T-helper 1 cell treated with Interleukin-12 subunit alpha and Interleukin-12 subunit beta and Interleukin-4 antibody, amounts not matched to agents 30 μg/mL and 1 μg/mL, for 36 hours (primary cell): ENCODE measurements around the gene GRIFIN.

Experiments
- H3K27ac Mint-ChIP-seq: one replicate; pipeline ENCODE4 v1.8.0; 2021; ENCODE audit warnings: mild to moderate bottlenecking, mixed read lengths
- H3K27me3 Mint-ChIP-seq: one replicate; pipeline ENCODE4 v1.8.0; 2021; ENCODE audit warnings: low read depth, mixed read lengths
- H3K36me3 Mint-ChIP-seq: one replicate; pipeline ENCODE4 v1.8.0; 2021; ENCODE audit warnings: low read depth, mixed read lengths
- H3K4me1 Mint-ChIP-seq: one replicate; pipeline ENCODE4 v1.8.0; 2021; ENCODE audit warnings: low read depth, mixed read lengths
- H3K4me3 Mint-ChIP-seq: one replicate; pipeline ENCODE4 v1.8.0; 2021; ENCODE audit warnings: mild to moderate bottlenecking, moderate library complexity, mixed read lengths
- H3K9me3 Mint-ChIP-seq: one replicate; pipeline ENCODE4 v1.8.0; 2021; ENCODE audit warnings: mixed read lengths

The GRIFIN gene

GRCh38 chr7:2517026-2517425, 40.8 kb upstream of the GRIFIN start:
- Mint-ChIP-seq H3K27ac (no peak overlapping the region), H3K4me1 (peaks cover 27% of the 10 kb centered on the region), H3K9me3 (no peaks in the 10 kb centered on the region), H3K27me3 (peaks cover 6% of the 10 kb centered on the region), H3K36me3 (peaks cover 10% of the 10 kb centered on the region), H3K4me3 (no peak overlapping the region)

GRCh38 chr7:2516194-2516555, 40.0 kb upstream of the GRIFIN start:
- Mint-ChIP-seq H3K27me3 (peaks cover 6% of the 10 kb centered on the region), H3K9me3 (no peaks in the 10 kb centered on the region), H3K36me3 (peaks cover 4% of the 10 kb centered on the region), H3K4me3 (no peak overlapping the region), H3K27ac (no peak overlapping the region), H3K4me1 (peaks cover 26% of the 10 kb centered on the region)

GRCh38 chr7:2515424-2516193, 39.4 kb upstream of the GRIFIN start:
- H3K27me3 Mint-ChIP-seq = peaks cover 6% of the 10 kb centered on the region
- H3K9me3 Mint-ChIP-seq = no peaks in the 10 kb centered on the region
- no peak overlapping the region for H3K4me3 Mint-ChIP-seq
- H3K27ac Mint-ChIP-seq = no peak overlapping the region
- peaks cover under 1% of the 10 kb centered on the region for H3K36me3 Mint-ChIP-seq
- H3K4me1 Mint-ChIP-seq = peaks cover 24% of the 10 kb centered on the region

- Mint-ChIP-seq H3K27me3 (peaks cover 6% of the 10 kb centered on the region), H3K9me3 (no peaks in the 10 kb centered on the region), H3K27ac (no peak overlapping the region), H3K4me1 (peaks cover 24% of the 10 kb centered on the region), H3K36me3 (no peaks in the 10 kb centered on the region), H3K4me3 (no peak overlapping the region)
Measured at GRCh38 chr7:2514473-2515423, 38.5 kb upstream of the GRIFIN start.

GRCh38 chr7:2513702-2514101, 37.5 kb upstream of the GRIFIN start:
- Mint-ChIP-seq H3K4me1 (peaks cover 27% of the 10 kb centered on the region), H3K9me3 (no peaks in the 10 kb centered on the region), H3K4me3 (no peak overlapping the region), H3K27me3 (peaks cover 6% of the 10 kb centered on the region), H3K36me3 (no peaks in the 10 kb centered on the region), H3K27ac (no peak overlapping the region)

- H3K4me3 Mint-ChIP-seq = no peak overlapping the region
- H3K27ac Mint-ChIP-seq = peak overlapping the region; percentile 80
- H3K4me1 Mint-ChIP-seq = peaks cover 32% of the 10 kb centered on the region
- H3K36me3 Mint-ChIP-seq = no peaks in the 10 kb centered on the region
- H3K27me3 Mint-ChIP-seq = peaks cover 3% of the 10 kb centered on the region
- no peaks in the 10 kb centered on the region for H3K9me3 Mint-ChIP-seq
Measured at GRCh38 chr7:2512713-2513112, 36.5 kb upstream of the GRIFIN start.

GRCh38 chr7:2512179-2512661, 36.0 kb upstream of the GRIFIN start:
- Mint-ChIP-seq H3K9me3 (no peaks in the 10 kb centered on the region), H3K27ac (peak overlapping the region; percentile 83), H3K4me3 (peak overlapping the region; percentile 17), H3K36me3 (no peaks in the 10 kb centered on the region), H3K4me1 (peaks cover 31% of the 10 kb centered on the region), H3K27me3 (no peaks in the 10 kb centered on the region)

- H3K9me3 Mint-ChIP-seq = no peaks in the 10 kb centered on the region
- H3K36me3 Mint-ChIP-seq = no peaks in the 10 kb centered on the region
- no peaks in the 10 kb centered on the region for H3K27me3 Mint-ChIP-seq
- H3K27ac Mint-ChIP-seq = peak overlapping the region; percentile 85
- H3K4me1 Mint-ChIP-seq = peaks cover 31% of the 10 kb centered on the region
- H3K4me3 Mint-ChIP-seq = peak overlapping the region; percentile 17
Measured at GRCh38 chr7:2511769-2512168, 35.6 kb upstream of the GRIFIN start.

GRCh38 chr7:2510909-2511768, 34.9 kb upstream of the GRIFIN start:
- H3K36me3 Mint-ChIP-seq = no peaks in the 10 kb centered on the region
- H3K4me3 Mint-ChIP-seq = peak overlapping the region; percentile 59
- no peaks in the 10 kb centered on the region for H3K9me3 Mint-ChIP-seq
- no peaks in the 10 kb centered on the region for H3K27me3 Mint-ChIP-seq
- H3K4me1 Mint-ChIP-seq = peaks cover 31% of the 10 kb centered on the region
- H3K27ac Mint-ChIP-seq = peak overlapping the region; percentile 85

GRCh38 chr7:2510130-2510776, 34.1 kb upstream of the GRIFIN start:
- H3K27ac Mint-ChIP-seq = peak overlapping the region; percentile 69
- H3K36me3 Mint-ChIP-seq = no peaks in the 10 kb centered on the region
- no peak overlapping the region for H3K4me3 Mint-ChIP-seq

GRCh38 chr7:2509298-2509906, 33.2 kb upstream of the GRIFIN start:
- H3K9me3 Mint-ChIP-seq = no peaks in the 10 kb centered on the region
- H3K27me3 Mint-ChIP-seq = no peaks in the 10 kb centered on the region
- peak overlapping the region; percentile 79 for H3K27ac Mint-ChIP-seq
- peak overlapping the region; percentile 68 for H3K4me3 Mint-ChIP-seq
- peaks cover 31% of the 10 kb centered on the region for H3K4me1 Mint-ChIP-seq
- H3K36me3 Mint-ChIP-seq = no peaks in the 10 kb centered on the region

More at GRCh38 chr7:2510130-2510776, 34.1 kb upstream of the GRIFIN start:
- H3K4me1 Mint-ChIP-seq = peaks cover 31% of the 10 kb centered on the region
- no peaks in the 10 kb centered on the region for H3K9me3 Mint-ChIP-seq
- H3K27me3 Mint-ChIP-seq = no peaks in the 10 kb centered on the region

GRCh38 chr7:2508327-2509215, 32.4 kb upstream of the GRIFIN start:
- Mint-ChIP-seq H3K4me1 (peaks cover 31% of the 10 kb centered on the region), H3K27ac (peak overlapping the region; percentile 79), H3K36me3 (no peaks in the 10 kb centered on the region), H3K9me3 (no peaks in the 10 kb centered on the region), H3K4me3 (peak overlapping the region; percentile 68), H3K27me3 (no peaks in the 10 kb centered on the region)

GRCh38 chr7:2507917-2508306, 31.7 kb upstream of the GRIFIN start:
- H3K4me1 Mint-ChIP-seq = peaks cover 29% of the 10 kb centered on the region
- peak overlapping the region; percentile 79 for H3K27ac Mint-ChIP-seq

More at GRCh38 chr7:2507917-2508306, 31.7 kb upstream of the GRIFIN start:
- H3K36me3 Mint-ChIP-seq = no peaks in the 10 kb centered on the region
- no peaks in the 10 kb centered on the region for H3K9me3 Mint-ChIP-seq
- no peak overlapping the region for H3K4me3 Mint-ChIP-seq
- H3K27me3 Mint-ChIP-seq = no peaks in the 10 kb centered on the region
